ENCODE data around the gene TRAF1. TPM values are rescaled to one million over a fixed set of nuclear protein-coding genes. Genes with fewer than 3 reads are reported as not detected.

TRAF1 gene
- total RNA-seq, 1 experiment from 2014 or later, result 1.4 TPM

DNA sequence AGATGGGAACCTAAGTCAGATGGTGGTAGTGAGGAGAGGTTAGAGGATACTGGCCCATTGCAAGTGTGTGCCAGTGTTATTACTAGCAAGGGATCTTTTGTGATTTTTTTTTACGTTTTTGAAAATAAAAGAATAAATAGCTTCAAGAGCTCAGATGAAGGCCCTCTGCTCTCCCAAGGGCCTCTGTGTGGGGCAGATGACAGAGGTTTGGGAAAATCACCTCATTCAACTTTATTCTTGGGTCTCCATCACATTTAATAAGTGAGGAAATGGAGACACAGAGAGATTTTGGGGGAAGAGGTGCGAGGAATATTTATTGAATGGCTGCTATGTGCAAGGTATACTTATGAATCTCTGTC lies 10.1 kb upstream of the TRAF1 start:
- H3K27ac ChIP-seq (ENCODE audit: insufficient read length, low read depth, low read length), result no peak overlapping the region
- no CpG with 5 or more reads among the region's 2 CpGs for WGBS (ENCODE audit: extremely low coverage, insufficient read length, low lambda C conversion rate)

More for the DNA sequence above, 10.1 kb upstream of the TRAF1 start:
- no peaks in the 10 kb centered on the region for H4K20me1 ChIP-seq (ENCODE audit: control insufficient read depth, insufficient read depth, insufficient read length)
- H3K9me3 ChIP-seq (ENCODE audit: control insufficient read depth, low read depth, low read length), result no peaks in the 10 kb centered on the region
- H3K9ac ChIP-seq (ENCODE audit: extremely low read depth, insufficient read length, low read length), result no peak overlapping the region
- H3K14ac ChIP-seq (ENCODE audit: insufficient read depth, low read length), result no peak overlapping the region
- H3K79me1 ChIP-seq (ENCODE audit: insufficient read depth, low read depth, low read length, poor library complexity, severe bottlenecking), result no peaks in the 10 kb centered on the region
- H3K27me3 ChIP-seq (ENCODE audit: insufficient read depth, low read length), result no peaks in the 10 kb centered on the region
- H2BK5ac ChIP-seq (ENCODE audit: insufficient read length, low read length), result no peak overlapping the region
- no peaks in the 10 kb centered on the region for H3K79me2 ChIP-seq (ENCODE audit: insufficient read depth, low read length)
- H3K56ac ChIP-seq (ENCODE audit: insufficient read length, low read depth, low read length), result no peak overlapping the region
- no peak overlapping the region for H3T11ph ChIP-seq (ENCODE audit: low read length)
- Mint-ChIP-seq H3K4me3 (no peak overlapping the region), H3K27ac (no peak overlapping the region), H3K9me3 (no peaks in the 10 kb centered on the region), H3K27me3 (ENCODE audit: low read depth) (peaks cover 5% of the 10 kb centered on the region), H3K4me1 (peaks cover 12% of the 10 kb centered on the region in 2 experiments), H3K36me3 (ENCODE audit: insufficient read depth in 1 of 3, low read depth in 3 of 3) (no peaks in the 10 kb centered on the region)
- no peak overlapping the region for H4K91ac ChIP-seq (ENCODE audit: insufficient read length, low read depth, low read length)
- H3K4me2 ChIP-seq (ENCODE audit: insufficient read depth, insufficient read length, low read length), result no peak overlapping the region
- no peaks in the 10 kb centered on the region for H3K23me2 ChIP-seq (ENCODE audit: insufficient read length, low read depth, low read length, poor library complexity, severe bottlenecking)
- no peak for DNase-seq
- H3K18ac ChIP-seq (ENCODE audit: insufficient read length, low read depth, low read length), result no peak overlapping the region
- no peak for TF ChIP-seq CTCF (conservative IDR thresholded peaks at IDR 0.05)
- no peak overlapping the region for H2BK12ac ChIP-seq (ENCODE audit: insufficient read length, low read depth, low read length)
- H3K4ac ChIP-seq (ENCODE audit: low read depth, low read length), result no peak overlapping the region
- H2BK15ac ChIP-seq (ENCODE audit: low read depth, low read length), result no peak overlapping the region
- no peak overlapping the region for H2BK20ac ChIP-seq (ENCODE audit: low read depth, low read length, poor library complexity, severe bottlenecking)
- no peak overlapping the region for H2AK5ac ChIP-seq (ENCODE audit: insufficient read length, low read length)
- no peak overlapping the region for H2BK120ac ChIP-seq (ENCODE audit: low read depth, low read length, poor library complexity, severe bottlenecking)
- no peaks in the 10 kb centered on the region for H3K4me1 ChIP-seq (ENCODE audit: insufficient read depth, low read length)
- no peak overlapping the region for H4K8ac ChIP-seq (replicated peaks; ENCODE audit: insufficient read length, low read depth, low read length)
- H2AFZ ChIP-seq (ENCODE audit: low read length), result no peak overlapping the region
- H3K23ac ChIP-seq (ENCODE audit: insufficient read length, low read depth, low read length), result no peak overlapping the region
- H4K5ac ChIP-seq (ENCODE audit: insufficient read length, low read depth, low read length), result no peak overlapping the region
